Left lung (tissue), 10 donors: ENCODE results near the gene LSM14A. TPM values are rescaled to one million over a fixed set of nuclear protein-coding genes. Genes with fewer than 3 reads are reported as not detected.

ENCODE experiments used
- ATAC-seq: fragments of 200-7000 bp; cut with Tn5 transposase; one replicate; pipeline ENCODE4 v1.9.1; 2020; ENCODE audit warnings: moderate library complexity
- DNase-seq, 4 donors: peaks; one replicate each; pipeline ENCODE4 v3.0.0-alpha.2; 2013 to 2020
- H3K27ac ChIP-seq, 2 donors: fragments of 200-600 bp; sonication (generic) in 1 of 2; one replicate each; pipeline versions ENCODE4 v1.5.0 to v1.8.0; 2020 to 2021
- H3K27me3 ChIP-seq, 2 donors: fragments of 200-600 bp; sonication (generic) in 1 of 2; one replicate each; pipeline versions ENCODE4 v1.5.0 to v1.8.0; 2020 to 2021
- H3K36me3 ChIP-seq, 2 donors: fragments of 200-600 bp; sonication (generic) in 1 of 2; one replicate each; pipeline versions ENCODE4 v1.5.0 to v1.8.0; 2020 to 2021
- H3K4me1 ChIP-seq, 2 donors: fragments of 200-600 bp; one replicate each; pipeline ENCODE4 v1.8.0; 2021
- H3K4me3 ChIP-seq, 2 donors: fragments of 200-600 bp; sonication (generic) in 1 of 2; one replicate each; pipeline versions ENCODE4 v1.5.0 to v1.8.0; 2020 to 2021; ENCODE audit warnings: mild to moderate bottlenecking in 1 of 2
- H3K9me3 ChIP-seq, 2 donors: fragments of 200-600 bp; sonication (generic) in 1 of 2; one replicate each; pipeline versions ENCODE4 v1.5.0 to v1.8.0; 2020 to 2021
- CTCF ChIP-seq, 2 donors: fragments of 200-600 bp; sonication (generic) in 1 of 2; IDR thresholded peaks; one replicate each; pipeline versions ENCODE4 v1.5.0 to v1.8.0; 2021; ENCODE audit warnings: antibody characterized with exemption in 2 of 2
- intact Hi-C, 2 donors: fragments of 100-400 bp; cut with DNase I; formaldehyde crosslinking; loops; one replicate each; pipeline versions ENCODE4 v1.11.2 to v1.14.2; 2022
- polyA plus RNA-seq, 6 donors: library from polyadenylated mRNA; unstranded; fragments of 120-200 nt; gene quantifications; one replicate each; pipeline ENCODE4 v1.2.1, GENCODE V29; 2013; ENCODE audit not compliant: insufficient read length in 6 of 6
- total RNA-seq, 2 donors: library from RNA; stranded (reverse); fragmentation: NEBNext Ultra II Directional; extraction: Animal tissue kit (Norgen Biotek cat#: 25700); gene quantifications; one replicate each; pipeline ENCODE4 v1.2.1, GENCODE V29; 2021
- donor health status: DM: no; HTN: yes; CAD: no.
- donor health status: DM: no; HTN: no; CAD: no.

The LSM14A gene
- total and polyA plus RNA-seq, 8 donors: 88.0 to 176 (median 155) TPM

- DNase-seq: no peak
- H3K4me1 ChIP-seq: peaks cover 21 to 47% of the 10 kb centered on the region in 2 donors
- no peaks in the 10 kb centered on the region for H3K9me3 ChIP-seq
- TF ChIP-seq CTCF (IDR thresholded peaks at IDR 0.05): no peak
- intact Hi-C loops: loop anchor here in 1 of 2 donors (10.0 kb wide), 1 partner anchor 62 kb away; no protein-coding TSS in a partner anchor
- no peaks in the 10 kb centered on the region for H3K36me3 ChIP-seq
- no peaks in the 10 kb centered on the region for H3K27me3 ChIP-seq
- no peak overlapping the region for H3K4me3 ChIP-seq
- no peak for ATAC-seq
- peak overlapping the region in 1 of 2 donors; percentile 86 for H3K27ac ChIP-seq
Observed at GRCh38 chr19:34273121-34273520, 100.8 kb downstream of the LSM14A start.

DNA sequence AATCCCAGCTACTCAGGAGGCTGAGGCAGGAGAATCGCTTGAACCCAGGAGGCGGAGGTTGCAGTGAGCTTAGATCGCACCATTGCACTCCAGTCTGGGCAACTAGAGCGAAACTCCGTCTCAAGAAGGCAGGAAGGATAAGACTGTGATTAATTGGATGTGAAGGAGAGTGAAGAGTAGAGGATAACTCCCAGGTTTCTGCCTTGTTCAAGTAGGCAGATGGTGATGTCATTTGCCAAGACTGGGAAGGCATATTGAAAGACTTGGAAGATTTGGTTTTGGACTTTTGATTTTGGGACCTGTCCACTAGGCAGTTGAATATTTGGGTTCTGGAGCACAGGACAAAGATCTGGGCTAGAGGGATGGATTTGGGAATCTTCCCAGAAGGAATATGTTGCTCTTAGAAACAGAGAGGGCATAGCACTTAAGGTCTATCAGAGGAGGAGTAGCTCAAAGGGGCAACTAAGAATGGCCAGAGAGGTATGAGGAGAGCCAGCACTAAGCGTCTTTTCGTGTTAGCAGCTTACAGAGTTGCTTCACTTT, 102.1 kb downstream of the LSM14A start:
- H3K9me3 ChIP-seq: no peaks in the 10 kb centered on the region
- no peak overlapping the region for H3K4me3 ChIP-seq
- peak overlapping the region; percentile 37 to 51 for H3K27ac ChIP-seq
- H3K27me3 ChIP-seq: no peaks in the 10 kb centered on the region
- H3K4me1 ChIP-seq: peaks cover 14 to 34% of the 10 kb centered on the region in 2 donors
- DNase-seq: no peak
- intact Hi-C loops: loop anchor here in 1 of 2 donors (10.0 kb wide), 1 partner anchor 60 kb away; no protein-coding TSS in a partner anchor
- ATAC-seq: peak; percentile 32
- TF ChIP-seq CTCF (IDR thresholded peaks at IDR 0.05): no peak
- H3K36me3 ChIP-seq: no peaks in the 10 kb centered on the region

GRCh38 chr19:34274827-34275625, 102.7 kb downstream of the LSM14A start:
- Histone ChIP-seq H3K27me3 (no peaks in the 10 kb centered on the region), H3K4me3 (no peak overlapping the region), H3K9me3 (no peaks in the 10 kb centered on the region), H3K36me3 (no peaks in the 10 kb centered on the region), H3K4me1 (peaks cover 8 to 28% of the 10 kb centered on the region in 2 donors), H3K27ac (peak overlapping the region; percentile 37 to 51)
- intact Hi-C loops: loop anchor here in 1 of 2 donors (10.0 kb wide), 1 partner anchor 60 kb away; no protein-coding TSS in a partner anchor
- DNase-seq (no peak), ATAC-seq (peak; percentile 40)
- no peak for TF ChIP-seq CTCF (IDR thresholded peaks at IDR 0.05)

- Histone ChIP-seq H3K9me3 (no peaks in the 10 kb centered on the region), H3K36me3 (no peaks in the 10 kb centered on the region), H3K27ac (no peak overlapping the region), H3K4me3 (no peak overlapping the region), H3K27me3 (no peaks in the 10 kb centered on the region), H3K4me1 (peaks cover 1 to 21% of the 10 kb centered on the region in 2 donors)
- intact Hi-C loops: loop anchor here in 1 of 2 donors (10.0 kb wide), 1 partner anchor 59 kb away; no protein-coding TSS in a partner anchor
- ATAC-seq (no peak), DNase-seq (no peak)
- TF ChIP-seq CTCF (IDR thresholded peaks at IDR 0.05): no peak
Observed at GRCh38 chr19:34275705-34276104, 103.4 kb downstream of the LSM14A start.

DNA sequence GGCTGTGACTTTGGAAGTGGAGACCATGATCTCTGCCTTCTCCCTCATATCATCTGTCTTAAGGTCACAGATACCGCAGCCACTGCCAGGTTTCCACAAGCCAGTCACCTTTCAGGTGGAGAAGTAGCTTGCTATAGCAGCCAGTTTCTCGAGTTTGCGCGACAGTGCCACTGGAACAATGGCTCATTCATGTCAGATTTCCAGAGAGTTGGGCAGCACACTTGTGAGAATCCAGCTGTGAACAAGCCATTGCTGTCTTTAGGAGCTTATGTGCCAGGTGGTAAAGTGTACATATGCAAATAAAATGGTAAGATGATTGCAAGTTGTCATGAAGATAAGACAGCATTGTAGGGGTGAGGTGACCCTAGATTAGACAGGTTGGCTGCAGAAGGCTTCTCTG, 104.3 kb downstream of the LSM14A start:
- Histone ChIP-seq H3K27ac (no peak overlapping the region), H3K4me3 (no peak overlapping the region), H3K4me1 (peaks cover 0 to 13% of the 10 kb centered on the region in 2 donors), H3K36me3 (no peaks in the 10 kb centered on the region), H3K9me3 (no peaks in the 10 kb centered on the region), H3K27me3 (no peaks in the 10 kb centered on the region)
- intact Hi-C loops: loop anchor here in 1 of 2 donors (10.0 kb wide), 1 partner anchor 58 kb away; no protein-coding TSS in a partner anchor
- no peak for ATAC-seq
- no peak for DNase-seq
- TF ChIP-seq CTCF (IDR thresholded peaks at IDR 0.05): no peak
